Stimulated activated CD8-positive, alpha-beta memory T cell treated with anti-CD3 and anti-CD28 coated beads, Interleukin-7, amount 100 ng/mL, for 24 hours (primary cell): ENCODE data around the gene MICAL3.

Source experiments
- DNase-seq: peaks from one replicate; pipeline ENCODE4 v3.0.0-alpha.2; 2020; ENCODE audit warnings: low read depth

Gene MICAL3

DNA sequence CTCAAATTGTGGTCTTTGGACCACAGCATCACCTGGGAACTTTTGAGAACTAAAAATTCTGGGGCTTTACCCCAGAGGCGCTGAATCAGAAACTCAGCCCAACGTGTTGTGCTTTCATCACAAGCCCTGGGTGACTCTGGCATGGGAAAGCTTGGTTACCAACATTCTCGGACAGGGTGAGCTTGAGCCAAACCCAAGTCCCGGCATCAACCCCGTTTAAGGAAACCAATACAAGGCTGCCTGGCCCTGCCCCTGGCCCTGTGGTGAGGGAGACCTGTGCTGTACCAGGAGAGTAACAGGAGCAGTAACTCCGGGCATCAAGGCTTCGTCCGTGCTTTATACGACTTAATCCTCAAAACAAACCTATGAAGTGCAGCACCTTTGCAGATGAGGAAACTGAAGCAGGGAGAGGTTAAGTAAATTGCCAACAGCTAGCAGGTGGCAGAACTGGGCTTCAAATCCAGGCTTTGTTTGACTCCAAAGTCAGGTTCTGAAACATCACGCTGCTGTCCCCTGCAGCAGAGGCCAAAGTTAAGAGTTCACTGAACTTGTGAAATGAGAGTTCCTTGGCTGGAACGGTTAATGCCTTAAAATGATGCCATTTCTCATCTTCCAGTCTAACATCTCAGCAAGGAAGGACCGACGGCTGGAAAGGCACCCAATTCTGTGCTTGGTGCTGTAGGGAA is 186.0 kb downstream of the MICAL3 start:
- DNase-seq, result no peak

DNA sequence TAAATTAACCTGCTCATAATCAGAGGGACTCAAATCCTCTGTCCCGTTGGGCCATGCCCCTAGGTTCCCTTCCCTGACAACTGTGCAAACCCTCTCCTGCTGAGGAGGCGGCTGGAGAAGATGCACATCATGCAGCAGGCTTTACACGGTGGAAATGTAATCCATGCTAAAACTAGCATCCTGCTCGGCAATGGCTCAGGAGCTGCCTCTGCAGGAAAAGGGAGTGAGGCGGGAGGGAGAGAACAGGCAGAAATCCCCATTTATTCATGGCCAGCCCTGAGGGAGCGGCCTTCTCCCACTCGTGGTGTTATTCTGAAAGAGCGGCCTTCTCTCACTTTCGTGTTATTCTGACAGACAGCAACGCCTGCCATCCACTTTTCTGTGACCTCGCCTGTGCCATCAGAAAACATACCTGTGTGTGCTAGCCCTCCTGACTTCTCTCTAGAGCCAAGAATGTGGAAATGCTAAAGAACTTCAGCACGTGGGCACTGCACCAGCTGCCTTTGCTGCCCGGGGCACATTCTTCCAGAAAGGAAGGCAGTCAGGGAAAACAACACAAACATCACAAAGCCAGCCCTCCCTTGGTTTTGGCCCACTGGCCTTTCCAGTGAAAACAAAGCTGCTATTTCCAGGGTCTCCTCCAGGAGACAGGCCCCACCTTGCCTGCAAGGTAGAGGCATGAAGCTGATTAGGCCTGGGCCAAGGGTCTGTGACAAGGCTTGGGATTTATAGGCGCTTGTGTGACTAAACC is 187.2 kb downstream of the MICAL3 start:
- no peak for DNase-seq

DNA sequence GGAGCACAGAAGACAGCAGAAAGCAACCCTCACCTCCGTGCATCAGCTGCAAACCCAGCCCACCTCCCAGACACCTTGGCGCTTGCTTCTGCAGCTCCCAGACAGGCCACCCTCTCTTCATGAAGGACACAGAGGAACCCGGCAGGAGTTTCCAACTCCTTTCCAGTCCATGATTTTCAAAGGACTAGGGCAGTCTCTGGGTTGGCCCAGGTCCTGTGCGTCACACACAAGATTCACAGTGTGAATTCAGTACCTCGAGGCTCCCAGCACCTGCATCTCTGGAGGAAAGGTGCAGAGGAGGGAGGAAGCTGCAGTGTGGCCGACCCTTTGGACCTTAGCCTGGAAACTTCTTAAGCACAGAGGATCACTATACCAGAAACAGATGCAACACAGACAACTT is 189.1 kb downstream of the MICAL3 start:
- no peak for DNase-seq

GRCh38 chr22:17833489-17833888 is 190.9 kb downstream of the MICAL3 start:
- no peak for DNase-seq

DNA sequence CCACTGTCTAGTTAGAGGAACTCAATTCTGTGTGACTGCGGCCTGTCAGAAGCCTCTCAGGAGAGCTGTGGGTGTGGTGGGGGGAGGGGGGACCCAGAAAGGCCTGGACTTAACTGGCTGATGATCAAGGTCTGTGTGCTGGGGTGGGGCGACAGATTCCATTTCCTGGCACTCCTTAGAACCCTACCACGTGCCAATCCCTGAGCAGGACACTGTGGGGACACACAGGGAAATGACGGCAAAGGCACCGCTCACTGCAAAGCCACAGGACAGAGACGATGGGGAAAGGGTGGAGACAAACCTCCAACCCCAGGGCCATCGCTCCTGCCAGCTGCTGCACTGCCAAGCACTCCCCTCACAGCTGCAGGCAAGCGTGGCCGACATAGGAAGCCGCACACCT is 191.7 kb downstream of the MICAL3 start:
- no peak for DNase-seq

DNA sequence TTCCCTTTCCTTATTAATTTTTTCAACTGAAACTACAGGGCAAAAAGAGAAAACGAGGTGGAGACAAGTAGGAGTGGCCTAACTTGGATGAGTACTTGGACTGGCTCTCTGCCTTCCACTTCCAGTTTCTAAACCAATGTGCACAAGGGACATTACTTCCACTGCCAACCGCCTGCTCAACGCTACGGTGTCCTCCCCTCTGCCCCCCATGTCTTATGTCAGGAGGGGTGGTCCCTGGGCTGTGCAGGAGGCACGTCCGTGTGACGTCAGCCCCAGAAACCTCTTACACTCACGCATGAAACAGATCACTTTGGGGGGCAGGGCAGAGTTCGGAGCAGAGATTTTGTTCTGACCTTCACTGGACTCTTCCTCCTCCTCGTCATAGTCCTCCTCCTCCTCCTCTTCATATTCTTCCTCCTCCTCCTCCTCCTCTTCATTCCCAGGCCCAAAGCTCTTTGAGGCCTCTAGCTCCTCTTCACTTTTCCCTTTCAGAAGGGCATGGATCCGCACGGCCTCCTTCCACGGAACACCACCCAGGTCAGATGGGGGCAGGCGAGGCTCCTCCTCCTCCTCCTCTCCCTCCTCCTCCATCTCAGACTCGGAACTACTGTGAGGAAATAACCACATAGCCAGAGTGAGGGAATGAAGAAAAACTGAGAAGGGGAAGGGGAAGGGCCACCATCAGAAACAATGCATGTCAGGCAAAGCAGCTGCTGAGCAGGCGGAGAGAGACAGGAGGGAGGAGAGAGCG is 192.7 kb downstream of the MICAL3 start:
- no peak for DNase-seq

GRCh38 chr22:17830043-17830961 is 194.1 kb downstream of the MICAL3 start:
- DNase-seq, result peak; percentile 61

DNA sequence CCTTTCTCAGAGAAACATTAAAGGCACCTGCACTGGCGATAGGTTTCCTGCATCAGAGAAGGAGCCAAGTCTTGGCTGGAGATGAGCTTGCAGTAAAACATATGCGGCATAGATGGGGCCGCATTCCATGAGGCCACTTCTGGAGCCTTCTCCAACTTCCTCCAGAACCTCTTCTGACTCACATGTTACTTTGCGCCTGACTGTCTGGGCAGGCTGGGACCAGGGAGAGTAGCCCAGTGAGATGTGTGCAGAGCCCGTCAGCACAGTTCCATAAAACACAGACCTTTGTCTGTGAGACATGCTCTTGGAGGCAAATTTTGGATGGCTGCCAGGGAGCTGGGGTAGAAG is 194.7 kb downstream of the MICAL3 start:
- DNase-seq, result no peak

- no peak for DNase-seq
Observed at GRCh38 chr22:17828502-17829080, 195.8 kb downstream of the MICAL3 start.

DNA sequence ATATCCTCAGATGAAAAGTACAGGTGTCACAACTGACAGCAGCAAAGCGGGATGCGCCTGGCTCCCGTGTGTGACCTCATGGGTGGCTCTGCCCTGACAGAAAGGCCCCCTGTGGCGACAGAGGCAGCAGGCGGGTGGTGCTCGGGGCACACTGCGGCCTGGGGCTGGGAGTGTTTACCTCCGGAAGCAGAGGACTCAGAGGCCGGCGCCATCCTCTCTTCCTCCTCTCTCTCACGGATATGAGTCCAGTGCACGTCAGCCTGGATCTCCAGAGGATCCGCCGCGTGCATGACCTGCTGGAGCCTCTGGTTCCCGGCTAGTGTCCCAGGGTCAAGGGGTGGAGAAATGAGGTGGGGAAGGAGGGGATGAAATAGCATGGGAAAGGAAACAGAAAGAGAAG is 196.9 kb downstream of the MICAL3 start:
- no peak for DNase-seq

DNA sequence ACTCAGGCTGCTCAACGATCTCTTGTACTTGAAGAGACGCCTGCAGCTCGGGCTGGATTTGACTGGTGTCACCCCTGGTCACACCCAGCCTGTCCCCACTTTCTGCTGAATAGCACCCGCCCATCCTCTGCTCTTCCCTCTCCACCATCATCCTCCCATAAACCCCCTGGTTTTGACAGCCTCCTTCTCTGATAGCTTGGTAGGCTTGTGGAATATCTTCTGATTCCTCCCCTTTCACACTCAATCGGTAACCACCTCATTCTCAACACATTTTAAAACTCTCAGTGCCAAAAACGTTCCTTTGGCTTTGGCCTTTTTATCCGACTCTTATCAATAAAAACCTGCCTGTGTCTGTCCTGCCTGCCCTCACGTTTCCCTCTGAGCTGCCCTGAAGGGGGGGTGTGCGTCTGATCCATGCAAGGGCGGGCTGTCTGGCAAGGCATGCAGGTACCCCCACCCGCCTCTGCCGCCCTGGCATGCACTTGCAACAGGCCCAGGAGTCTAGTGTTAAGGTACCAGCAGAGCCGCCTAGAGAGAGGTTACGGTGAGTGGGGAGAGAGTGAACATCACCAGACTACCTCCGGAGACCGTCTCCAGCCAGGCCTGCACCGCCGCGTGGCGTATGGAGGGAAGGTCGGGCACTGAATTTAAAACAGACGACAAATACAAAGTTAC is 198.3 kb downstream of the MICAL3 start:
- no peak for DNase-seq

- DNase-seq, result no peak
Observed at GRCh38 chr22:17824457-17824856, 199.9 kb downstream of the MICAL3 start.

GRCh38 chr22:17823964-17824363 is 200.4 kb downstream of the MICAL3 start:
- no peak for DNase-seq

GRCh38 chr22:17823226-17823625 is 201.1 kb downstream of the MICAL3 start:
- DNase-seq, result no peak

DNA sequence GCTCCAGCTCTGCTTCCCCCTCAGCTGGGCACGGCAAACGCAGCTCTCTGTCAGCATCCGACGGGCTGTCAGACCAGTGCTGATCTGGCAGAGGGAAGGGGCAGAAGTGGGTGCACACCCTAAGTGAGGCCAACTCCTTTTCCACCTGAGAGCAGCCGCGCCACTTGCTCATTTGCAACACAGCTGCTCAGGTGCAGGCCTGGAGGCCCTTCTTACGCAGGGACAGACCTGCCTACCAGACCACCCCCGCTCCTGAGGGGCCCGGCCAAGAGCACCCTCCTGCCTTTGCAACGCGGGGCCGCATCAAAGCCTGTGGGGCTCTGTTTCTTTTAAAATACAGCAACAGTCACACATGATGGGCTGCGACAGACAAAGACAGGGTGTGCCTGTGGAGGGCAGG is 202.3 kb downstream of the MICAL3 start:
- no peak for DNase-seq

DNA sequence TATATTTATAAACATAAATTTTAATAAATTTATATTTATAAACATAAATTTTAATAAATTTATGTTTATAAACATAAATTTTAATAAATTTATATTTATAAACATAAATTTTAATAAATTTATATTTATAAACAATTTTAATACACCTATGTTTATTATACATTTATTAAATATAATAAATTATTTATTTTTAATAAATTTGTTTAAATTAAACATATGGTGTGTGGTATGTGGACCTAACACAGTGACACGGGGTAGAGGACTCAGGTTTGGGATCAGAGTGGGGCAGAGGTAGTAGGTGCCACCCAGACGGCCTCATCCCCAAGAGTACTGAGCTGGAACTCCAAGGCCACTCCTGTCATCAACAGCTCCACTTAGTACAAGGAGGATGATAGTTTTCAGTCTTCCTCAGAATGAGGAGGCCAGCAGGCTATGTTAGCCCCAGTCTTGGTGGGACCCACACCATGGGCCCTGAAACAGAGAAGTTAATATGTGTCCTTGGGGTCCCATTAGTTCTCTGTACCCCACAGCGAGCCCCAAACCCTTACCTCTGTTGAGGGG is 203.4 kb downstream of the MICAL3 start:
- DNase-seq, result no peak

- no peak for DNase-seq
Observed at GRCh38 chr22:17818649-17819048, 205.7 kb downstream of the MICAL3 start.

- DNase-seq, result no peak
Observed at GRCh38 chr22:17818180-17818579, 206.2 kb downstream of the MICAL3 start.

- DNase-seq, result no peak
Observed at GRCh38 chr22:17817511-17818065, 206.8 kb downstream of the MICAL3 start.

DNA sequence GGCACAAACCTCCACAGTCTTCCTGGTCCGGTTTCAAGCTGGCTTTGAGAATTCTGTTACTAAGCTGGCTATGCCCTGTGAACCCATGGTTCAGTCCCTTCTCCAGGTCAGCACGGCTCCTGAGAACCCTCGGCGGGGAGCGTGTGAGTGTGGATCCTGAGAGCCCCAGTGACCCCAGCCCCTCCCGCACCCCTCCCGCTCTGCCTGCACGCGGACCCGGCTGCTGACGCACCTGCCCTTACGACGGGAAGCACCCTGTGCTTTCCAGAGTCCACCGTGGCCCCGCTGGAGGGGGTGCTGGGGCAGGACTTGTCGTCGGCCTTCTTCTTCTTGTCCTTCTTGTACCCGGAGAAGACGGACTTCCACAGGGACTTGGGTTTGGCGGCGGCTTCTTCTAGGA is 207.3 kb downstream of the MICAL3 start:
- no peak for DNase-seq

GRCh38 chr22:17816649-17817048 is 207.7 kb downstream of the MICAL3 start:
- DNase-seq, result no peak
